ENCODE measurements around the gene CEP55.

CEP55 gene

DNA sequence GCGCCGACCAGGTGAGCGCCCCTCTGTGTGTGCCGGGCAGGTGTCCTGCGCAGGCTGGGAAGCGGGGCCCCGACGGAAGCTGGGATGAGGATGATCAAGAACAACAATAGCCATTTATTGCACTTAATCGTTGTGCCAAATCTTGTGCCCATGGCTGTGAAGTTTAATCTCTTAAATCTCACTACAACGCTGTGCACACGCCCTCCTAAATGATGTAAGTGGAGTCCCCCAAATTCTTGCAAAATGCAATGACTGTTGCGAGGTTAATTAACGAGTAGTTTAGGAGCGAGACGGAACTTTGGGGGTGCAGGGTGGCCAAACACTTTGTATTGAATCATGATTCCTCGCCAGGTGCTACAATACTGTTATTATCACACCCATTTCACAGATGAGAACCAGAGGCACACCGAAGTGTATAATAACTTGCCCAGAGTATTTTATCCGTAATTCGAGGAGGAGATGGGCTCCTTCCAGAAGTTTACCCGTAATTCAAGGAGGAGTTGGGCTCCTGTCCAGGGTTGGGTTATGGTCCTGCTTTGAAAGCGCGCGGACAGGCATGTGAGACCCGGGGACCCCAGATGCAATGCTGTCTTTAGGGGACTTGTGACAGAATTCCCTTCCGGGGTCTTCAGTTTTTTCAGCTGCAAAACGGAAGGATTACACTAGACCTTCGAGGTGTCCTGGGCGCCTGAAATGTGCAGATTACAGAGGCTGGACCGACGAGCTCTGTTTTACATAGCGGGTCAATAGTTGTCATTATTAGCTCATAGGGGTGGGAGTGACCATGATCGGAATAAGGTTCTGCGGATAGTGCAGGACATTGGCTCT is 71.1 kb downstream of the CEP55 start:
- no peak for FAIRE-seq

DNA sequence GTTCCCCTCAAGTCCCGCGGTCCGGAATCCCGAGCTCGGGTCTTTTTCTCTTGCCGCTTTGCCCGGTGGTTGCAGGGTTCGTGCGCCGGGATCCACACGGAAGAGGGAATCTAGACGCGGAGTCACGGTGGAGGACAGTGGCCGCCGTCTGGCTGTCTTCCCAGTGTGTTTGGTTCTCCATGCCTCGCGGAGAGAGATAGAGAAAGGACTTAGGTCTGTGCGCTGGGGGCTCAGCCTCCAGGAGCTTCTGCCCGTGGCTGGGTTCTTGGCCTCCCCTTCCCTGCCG is 71.6 kb downstream of the CEP55 start:
- no peak for FAIRE-seq

DNA sequence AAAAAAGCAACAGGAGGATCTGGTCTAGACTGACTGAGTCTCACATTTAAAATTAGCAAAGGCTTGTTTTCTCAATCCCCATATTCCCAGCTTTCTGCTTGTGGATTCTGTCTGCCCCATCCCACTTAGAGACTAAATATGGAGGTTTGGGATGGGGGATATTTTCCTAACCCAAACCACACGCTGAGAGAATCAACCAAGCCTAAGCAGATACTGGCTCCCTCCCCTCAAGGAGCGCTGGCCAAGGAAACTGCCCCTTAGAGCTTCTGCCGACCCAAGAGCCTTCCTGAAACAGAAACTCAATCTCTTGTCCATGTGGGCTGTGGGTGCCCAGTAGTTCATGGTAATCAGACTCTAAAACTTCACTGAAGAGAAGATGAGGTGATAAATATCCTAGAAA is 74.0 kb downstream of the CEP55 start:
- FAIRE-seq: no peak

DNA sequence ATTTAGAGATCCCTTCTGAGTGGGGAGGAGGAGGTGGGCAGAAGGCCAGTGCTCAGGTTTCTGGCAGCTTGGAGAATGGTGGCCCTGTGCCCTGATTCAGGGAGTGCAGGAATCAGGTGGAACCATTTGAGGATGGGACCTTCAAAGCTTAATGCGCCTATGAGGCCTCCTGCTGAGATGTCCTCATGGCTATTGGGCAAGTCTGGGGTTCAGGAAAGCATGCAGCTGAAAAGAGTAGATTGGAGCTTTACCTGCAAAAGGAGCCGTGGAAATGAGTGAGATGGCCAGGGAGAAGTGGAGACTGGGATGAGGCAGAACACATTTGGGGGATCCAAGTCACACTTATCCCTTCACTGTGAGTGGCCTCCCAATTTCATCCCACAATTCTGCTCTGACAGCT is 76.2 kb downstream of the CEP55 start:
- FAIRE-seq: no peak

DNA sequence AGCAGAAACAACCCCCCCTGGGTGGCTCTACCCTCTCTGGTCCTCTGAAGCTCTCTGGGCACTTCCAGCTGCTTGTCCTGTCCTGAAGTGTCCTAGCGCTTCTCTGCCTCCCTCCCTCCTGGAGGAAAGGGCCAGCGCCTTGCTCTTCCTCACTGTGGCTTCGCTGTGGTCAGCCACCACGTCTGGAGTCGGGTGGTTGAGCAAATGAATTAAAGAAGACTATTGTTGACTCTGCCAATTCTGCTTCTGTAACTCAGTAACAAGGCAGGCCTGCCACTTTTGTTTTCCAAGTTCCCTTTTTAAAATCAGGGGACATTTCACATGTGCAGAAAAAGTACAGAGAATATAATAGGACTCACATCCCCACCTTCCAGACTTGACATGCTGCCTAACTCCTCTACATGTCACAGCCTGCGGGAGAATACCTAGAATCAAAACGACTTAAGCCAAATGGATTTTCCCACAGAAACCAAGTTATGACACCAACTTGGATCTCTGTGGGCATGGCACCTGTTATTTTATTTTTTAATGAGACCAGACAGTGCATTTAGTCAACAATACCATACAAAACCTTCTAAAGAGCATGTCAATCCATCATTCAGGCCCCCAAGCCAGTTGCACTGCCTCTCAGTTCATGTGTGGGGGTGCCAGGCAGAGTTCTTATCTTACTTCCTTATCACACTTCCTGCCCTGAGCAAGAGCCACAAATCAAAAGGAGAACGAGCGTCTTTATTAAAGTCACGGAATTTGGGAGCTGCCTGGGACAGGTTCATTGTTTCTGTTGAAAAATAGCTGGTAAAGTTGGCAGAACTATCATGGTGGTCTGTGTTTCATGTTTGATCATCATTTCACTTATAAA is 76.9 kb downstream of the CEP55 start:
- FAIRE-seq: no peak

DNA sequence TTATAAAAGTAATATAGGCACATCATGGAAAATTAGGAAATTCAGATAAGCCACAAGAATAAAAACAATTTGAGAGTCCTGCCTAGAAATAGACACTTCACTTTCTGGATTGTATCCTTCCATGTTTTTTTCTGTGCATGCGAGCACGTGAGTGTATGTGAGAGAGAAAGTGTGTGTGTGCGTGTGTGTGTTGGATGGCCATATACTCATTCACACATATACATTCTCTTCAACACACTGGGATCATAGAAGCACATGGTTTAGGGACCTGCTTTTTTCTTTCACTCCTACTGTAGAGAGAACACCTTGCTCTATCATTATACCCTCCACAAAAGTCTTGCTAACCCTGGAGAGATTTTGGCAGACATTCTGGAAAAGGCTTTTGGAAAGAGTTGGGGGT is 77.5 kb downstream of the CEP55 start:
- no peak for FAIRE-seq

DNA sequence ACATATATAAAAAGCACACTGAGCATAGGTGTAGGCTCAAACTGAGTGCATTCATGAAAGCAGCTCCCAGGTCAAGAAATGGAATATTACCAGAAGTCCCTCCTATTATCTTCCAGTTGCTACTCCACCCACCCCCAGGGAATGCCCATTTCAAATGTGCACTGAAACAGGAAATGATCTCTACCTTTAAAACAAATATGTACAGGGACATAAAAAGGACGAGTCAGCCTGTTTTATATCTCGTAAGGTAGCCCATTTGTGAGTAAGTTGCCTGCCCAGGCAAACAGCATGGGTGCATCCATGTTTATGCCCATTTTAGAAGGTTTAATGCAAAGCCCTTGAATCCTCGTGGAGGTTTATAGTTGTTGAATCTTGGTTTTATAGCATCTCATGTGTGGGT is 80.5 kb downstream of the CEP55 start:
- no peak for FAIRE-seq

GRCh38 chr10:93577565-93577964 is 81.2 kb downstream of the CEP55 start:
- no peak for FAIRE-seq

Measured in TTC549 (cell line).